GM10847 (cell line): ENCODE data around the gene EXOC3.

Experiments
- POLR2A ChIP-seq: IDR thresholded peaks from 2 replicates; pipeline ENCODE4 v1.6.1; 2011; ENCODE audit not compliant: insufficient read length; ENCODE audit errors: extremely low read depth

Gene EXOC3

DNA sequence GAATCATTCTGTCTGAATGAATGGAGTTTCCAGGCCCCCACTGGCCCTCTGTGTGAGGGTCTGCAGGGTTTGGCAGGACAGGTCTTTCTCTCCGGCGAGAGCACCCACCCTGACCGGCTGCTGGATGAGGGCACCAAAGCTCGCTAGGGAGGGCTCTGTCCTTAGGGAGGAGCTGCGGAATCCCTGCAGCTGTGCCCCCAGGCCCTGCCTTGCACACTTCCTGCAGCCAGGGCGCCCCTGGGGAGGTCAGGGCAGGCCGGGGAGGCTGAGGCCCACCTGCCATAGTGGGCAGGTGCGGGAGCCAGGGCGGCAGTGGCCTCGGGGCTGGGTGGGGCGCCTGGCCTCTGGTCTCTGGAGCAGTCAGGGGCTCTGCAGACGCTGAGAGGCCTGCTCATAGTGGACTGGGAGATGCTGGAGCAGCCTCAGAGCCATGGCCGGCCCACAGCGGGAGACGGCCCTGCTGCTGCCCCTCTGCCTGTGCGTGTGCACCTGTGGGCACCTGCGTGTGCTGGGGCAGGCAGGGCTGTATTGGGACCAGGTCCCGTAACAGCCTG, 36.1 kb downstream of the EXOC3 start:
- TF ChIP-seq POLR2A, result no peak

DNA sequence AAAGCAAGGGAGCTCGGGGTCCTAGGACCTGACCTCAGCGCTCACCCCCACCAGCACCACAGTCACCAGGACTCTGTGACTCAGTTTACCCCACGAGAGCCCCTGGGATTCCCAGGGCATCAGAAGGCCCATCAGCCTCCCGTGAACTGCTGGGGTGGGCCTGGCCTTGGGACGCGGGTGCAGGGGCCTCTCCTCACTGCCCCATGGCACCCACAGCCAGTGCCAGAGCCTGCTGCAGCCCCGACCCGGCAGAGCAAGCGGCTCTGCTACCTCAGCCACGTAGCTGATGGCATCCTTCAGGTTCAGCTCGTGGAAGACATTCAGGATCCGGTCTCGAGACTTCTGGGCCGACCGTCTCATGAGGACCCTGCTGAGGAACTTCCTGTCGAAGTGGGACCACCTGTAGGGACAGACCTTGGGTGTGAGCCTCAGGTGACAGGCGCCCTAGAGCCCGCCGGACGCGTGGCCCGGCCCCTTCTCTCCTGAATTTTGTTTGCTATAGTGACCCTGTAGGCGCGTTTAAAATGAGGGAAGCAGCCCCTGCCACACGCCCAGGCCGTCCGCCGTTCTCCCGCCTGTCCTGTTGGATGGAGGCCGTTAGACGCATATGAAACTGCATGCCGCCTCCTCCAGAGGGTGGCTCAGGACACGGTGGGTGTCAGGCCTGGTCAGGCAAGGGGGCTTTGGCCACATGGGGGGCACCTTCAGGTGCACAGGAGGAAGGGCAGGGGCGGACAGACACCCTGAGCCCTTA, 36.8 kb downstream of the EXOC3 start:
- TF ChIP-seq POLR2A, result no peak

DNA sequence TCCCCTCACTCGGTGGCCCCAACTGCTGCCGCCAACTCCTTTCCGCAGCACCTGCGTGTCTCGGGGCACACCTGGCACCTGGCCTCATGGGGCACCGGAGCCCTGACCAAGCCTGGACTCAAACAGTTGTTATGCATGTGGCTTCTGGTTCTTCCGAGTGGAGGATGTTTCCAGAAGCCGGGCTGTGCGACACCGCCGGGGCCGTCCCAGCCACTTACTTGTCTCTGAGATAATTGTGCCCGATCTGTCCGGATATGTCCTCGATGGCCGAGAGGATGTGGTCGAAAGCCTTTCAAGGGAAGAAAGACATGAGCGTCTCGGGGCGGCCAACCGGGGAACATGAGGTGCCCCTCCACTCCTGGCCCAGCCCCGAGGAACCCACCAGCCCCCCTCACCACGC, 38.4 kb downstream of the EXOC3 start:
- no peak for TF ChIP-seq POLR2A

GRCh38 chr5:482021-482420, 39.0 kb downstream of the EXOC3 start:
- no peak for TF ChIP-seq POLR2A

- TF ChIP-seq POLR2A, result no peak
Measured at GRCh38 chr5:482506-482905, 39.5 kb downstream of the EXOC3 start.

- no peak for TF ChIP-seq POLR2A
Measured at GRCh38 chr5:483011-483410, 40.0 kb downstream of the EXOC3 start.

DNA sequence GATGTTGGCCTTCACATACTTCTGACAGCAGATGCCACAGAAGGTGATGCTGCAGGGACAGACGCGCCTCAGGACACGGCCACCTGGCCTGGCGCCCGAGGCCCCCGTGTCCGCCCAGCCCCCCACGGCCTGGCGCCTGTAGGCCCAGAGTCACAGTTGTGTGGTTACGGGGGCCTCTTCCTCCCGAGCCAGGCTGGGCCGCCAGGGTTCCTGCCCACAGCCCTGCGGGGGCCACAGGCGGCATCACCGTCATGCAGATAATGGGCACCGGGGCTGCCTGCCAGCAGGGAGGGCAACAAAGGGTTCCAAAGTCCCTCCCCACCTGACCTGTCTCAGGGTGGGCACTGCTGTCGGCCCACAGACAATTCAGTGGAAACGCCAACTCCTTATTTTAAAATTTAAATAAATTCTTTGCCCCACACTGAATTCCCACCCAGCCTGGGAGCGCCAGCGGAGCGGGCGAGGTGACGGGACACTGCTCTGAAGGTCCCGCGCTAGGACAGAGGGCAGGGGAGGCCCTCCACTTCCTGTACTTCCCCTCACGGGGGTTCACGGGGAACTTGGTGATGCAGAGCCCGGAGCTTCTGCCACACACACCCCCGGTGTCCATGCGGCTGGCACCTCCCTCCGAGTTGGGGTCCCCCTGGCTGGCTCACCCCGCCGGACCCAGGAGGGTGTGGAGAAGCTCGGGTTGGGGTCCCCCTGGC, 40.6 kb downstream of the EXOC3 start:
- TF ChIP-seq POLR2A, result no peak

- TF ChIP-seq POLR2A, result no peak
Measured at GRCh38 chr5:484556-484955, 41.6 kb downstream of the EXOC3 start.

DNA sequence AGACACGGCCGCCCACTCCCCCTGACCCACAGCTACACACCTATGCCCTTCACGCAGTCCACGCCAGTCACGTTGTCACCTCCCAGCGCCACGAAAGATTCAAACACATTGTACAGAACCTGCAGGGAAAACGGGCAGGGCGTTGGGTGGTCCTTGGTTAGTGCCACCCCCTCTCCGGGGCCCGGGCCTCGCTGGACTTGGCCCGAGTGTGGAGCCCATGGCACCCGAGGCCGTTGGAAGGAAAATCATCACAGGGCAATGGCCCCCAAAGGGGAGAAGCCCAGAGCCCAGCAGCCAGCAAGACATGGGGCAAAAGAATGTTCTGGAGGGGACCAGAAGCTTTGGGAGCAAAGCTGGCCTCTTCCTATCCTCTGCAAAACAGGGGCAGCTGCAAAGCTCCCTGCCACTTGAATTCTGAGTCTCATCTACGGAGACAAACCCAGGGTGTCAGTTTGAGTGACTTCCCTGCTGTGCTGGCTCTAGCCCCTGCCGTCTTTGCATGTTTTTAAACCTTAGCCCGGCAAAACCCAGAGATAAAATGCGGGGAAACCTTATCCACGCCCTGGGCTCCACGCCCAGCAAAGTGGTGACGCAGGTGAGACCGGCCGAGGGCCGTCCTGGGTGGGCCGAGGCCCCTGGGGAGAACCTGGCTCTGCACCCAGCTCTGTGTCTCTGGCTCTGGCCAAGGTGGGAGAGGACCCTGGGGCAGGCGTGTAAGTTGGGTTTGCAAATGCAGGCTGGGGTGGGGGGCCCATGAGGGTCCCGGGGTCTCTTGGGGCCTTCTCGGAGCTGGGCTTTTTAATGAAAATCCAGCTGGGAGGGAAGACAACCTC, 42.4 kb downstream of the EXOC3 start:
- TF ChIP-seq POLR2A, result no peak

- TF ChIP-seq POLR2A, result no peak
Measured at GRCh38 chr5:485946-486491, 43.0 kb downstream of the EXOC3 start.

GRCh38 chr5:488241-488640, 45.3 kb downstream of the EXOC3 start:
- TF ChIP-seq POLR2A, result no peak

DNA sequence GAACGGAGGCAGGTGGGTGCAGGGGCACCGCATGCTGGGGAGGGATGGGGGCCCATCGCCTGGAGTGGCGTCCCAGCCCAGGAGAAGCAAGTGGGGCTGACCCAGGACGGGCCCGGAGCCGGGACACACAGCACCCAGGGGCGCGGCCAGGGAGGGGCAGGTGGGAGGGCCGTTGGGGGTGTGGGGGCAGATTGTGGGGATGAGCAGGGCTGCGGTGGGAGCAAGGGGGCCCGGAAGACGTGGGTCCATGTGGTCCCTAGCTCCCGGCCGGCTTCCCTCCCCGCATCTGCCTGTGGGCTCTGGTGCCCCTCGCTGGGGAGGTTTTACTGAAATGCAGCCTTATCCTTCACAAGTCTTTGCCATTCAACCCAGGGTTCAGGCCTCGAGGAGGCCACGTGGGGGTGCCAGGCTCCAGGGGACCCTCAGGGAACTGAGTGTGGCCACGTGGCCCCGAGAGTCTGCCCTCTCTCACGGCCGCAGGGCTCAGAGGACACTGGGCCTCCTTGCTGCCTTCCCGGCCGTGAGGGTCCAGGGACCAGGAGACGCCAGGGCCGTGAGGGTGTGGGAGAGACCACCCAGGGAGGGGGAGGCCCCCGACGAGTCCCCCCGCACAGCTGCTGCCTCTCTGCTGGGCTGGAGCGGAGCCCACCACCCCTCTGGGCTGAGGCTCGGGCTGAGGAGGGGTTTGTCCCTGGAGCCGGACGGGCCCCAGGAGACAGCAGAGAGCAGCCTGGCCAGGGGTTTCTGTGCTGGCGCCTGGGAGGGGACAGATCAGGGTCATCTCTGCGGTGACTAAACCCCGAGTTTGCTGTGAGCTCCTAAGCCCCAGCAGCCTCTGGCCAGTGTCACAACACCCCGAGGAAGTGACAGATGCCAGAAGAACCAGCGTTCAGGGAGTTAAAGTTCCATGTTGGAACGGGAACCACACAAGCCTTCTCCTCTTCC, 46.0 kb downstream of the EXOC3 start:
- TF ChIP-seq POLR2A, result no peak

DNA sequence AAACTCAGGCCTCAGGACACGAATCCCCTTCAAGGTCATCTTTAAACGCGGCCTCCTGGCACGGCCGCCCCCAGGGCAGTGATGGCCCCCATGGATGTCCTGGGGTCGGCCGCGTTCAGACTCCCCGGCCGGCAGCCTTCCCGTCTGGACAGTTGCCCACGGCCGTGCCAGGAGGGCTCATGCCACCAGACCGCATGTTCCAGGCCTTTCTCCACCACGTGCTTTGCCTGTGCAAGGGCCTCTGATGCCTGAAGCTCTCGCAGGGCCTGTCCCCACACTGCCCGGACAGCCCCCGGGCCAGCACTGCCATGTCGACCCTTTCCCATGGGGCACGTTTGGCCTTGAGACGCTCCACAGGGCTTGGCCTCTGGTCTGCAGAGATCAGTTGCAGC, 46.7 kb downstream of the EXOC3 start:
- TF ChIP-seq POLR2A, result no peak

GRCh38 chr5:490116-491106, 47.4 kb downstream of the EXOC3 start:
- TF ChIP-seq POLR2A, result no peak
